Hepatocyte (in vitro differentiated cells): ENCODE data around the gene PLXDC1. TPM values are rescaled to one million over a fixed set of nuclear protein-coding genes. Genes with fewer than 3 reads are reported as not detected.

Source experiments
- DNase-seq: peaks from one replicate; pipeline ENCODE4 v3.0.0-alpha.2; 2016; ENCODE audit warnings: low spot score
- H2AFZ ChIP-seq: fragments of 200-600 bp; sonication (generic); 2 replicates; pipeline ENCODE4 v1.6.0; 2016; ENCODE audit warnings: antibody characterized with exemption, mild to moderate bottlenecking
- H3K27ac ChIP-seq: fragments of 200-600 bp; sonication (generic); 2 replicates; pipeline ENCODE4 v1.5.1; 2016; ENCODE audit warnings: mild to moderate bottlenecking
- H3K27me3 ChIP-seq: fragments of 200-600 bp; sonication (generic); 2 replicates; pipeline ENCODE4 v1.6.1; 2016
- H3K36me3 ChIP-seq: fragments of 200-600 bp; sonication (generic); replicated peaks from 2 replicates; pipeline ENCODE4 v1.5.1; 2016; ENCODE audit warnings: low read depth; ENCODE audit not compliant: insufficient read depth
- H3K4me1 ChIP-seq: fragments of 200-600 bp; sonication (generic); 2 replicates; pipeline ENCODE4 v1.5.1; 2016; ENCODE audit warnings: mild to moderate bottlenecking, moderate library complexity; ENCODE audit not compliant: insufficient read depth
- H3K4me2 ChIP-seq: fragments of 200-600 bp; sonication (generic); 2 replicates; pipeline ENCODE4 v1.6.0; 2016
- H3K4me3 ChIP-seq: fragments of 200-600 bp; sonication (generic); 2 replicates; pipeline ENCODE4 v1.5.1; 2016; ENCODE audit warnings: mild to moderate bottlenecking
- H3K79me2 ChIP-seq: fragments of 200-600 bp; sonication (generic); 2 replicates; pipeline ENCODE4 v1.6.0; 2017; ENCODE audit warnings: mild to moderate bottlenecking
- H3K9me2 ChIP-seq: fragments of 200-600 bp; sonication (generic); replicated peaks from 2 replicates; pipeline ENCODE4 v1.6.0; 2017; ENCODE audit warnings: mild to moderate bottlenecking; ENCODE audit not compliant: insufficient read depth
- H3K9me3 ChIP-seq: fragments of 200-600 bp; sonication (generic); 2 replicates; pipeline ENCODE4 v1.5.1; 2016; ENCODE audit warnings: low read depth, mild to moderate bottlenecking
- H4K20me1 ChIP-seq: fragments of 200-600 bp; sonication (generic); 2 replicates; pipeline ENCODE4 v1.6.0; 2016; ENCODE audit warnings: mild to moderate bottlenecking; ENCODE audit not compliant: insufficient read depth, poor library complexity, severe bottlenecking
- CTCF ChIP-seq: fragments of 200-600 bp; sonication (generic); IDR thresholded peaks from 2 replicates; pipeline ENCODE4 v1.5.1; 2016; ENCODE audit warnings: antibody characterized with exemption, mild to moderate bottlenecking; ENCODE audit not compliant: poor library complexity
- EZH2 ChIP-seq: fragments of 200-600 bp; sonication (generic); IDR thresholded peaks from 2 replicates; pipeline ENCODE4 v1.6.1; 2016; ENCODE audit warnings: antibody characterized with exemption, mild to moderate bottlenecking, borderline replicate concordance
- EZH2phosphoT487 ChIP-seq: fragments of 200-600 bp; sonication (generic); IDR thresholded peaks from one replicate; pipeline ENCODE4 v1.6.1; 2018; ENCODE audit warnings: antibody characterized with exemption, mild to moderate bottlenecking, low read depth, moderate library complexity; ENCODE audit not compliant: unreplicated experiment, severe bottlenecking
- WGBS: methylation state at CpG from one replicate; pipeline ENCODE4 v1.1.6; 2016; ENCODE audit warnings: low lambda C conversion rate; ENCODE audit errors: missing lambda C conversion rate; 5-methylcytosine and 5-hydroxymethylcytosine counted together
- polyA plus RNA-seq: library from polyadenylated mRNA; unstranded; fragments of >200 nt; fragmentation: Nextera tagmentation; extraction: Ambion mirVana; gene quantifications from 2 replicates; pipeline ENCODE4 v1.2.1, GENCODE V29; 2016
- total RNA-seq: library from RNA; depleted of rRNA; stranded (reverse); fragments of >200 nt; gene quantifications from 2 replicates; pipeline ENCODE4 v1.2.3, GENCODE V29; 2014

PLXDC1 gene
- total and polyA plus RNA-seq, 2 experiments from 2014 or later: 3.9 to 4.1 TPM

- H4K20me1 ChIP-seq: no peaks in the 10 kb centered on the region
- H3K4me1 ChIP-seq: no peaks in the 10 kb centered on the region
- 88% methylated on average over 14 of the region's 15 CpGs for WGBS
- no peaks in the 10 kb centered on the region for H3K79me2 ChIP-seq
- H2AFZ ChIP-seq: no peak overlapping the region
- no peaks in the 10 kb centered on the region for H3K36me3 ChIP-seq
- no peaks in the 10 kb centered on the region for H3K9me2 ChIP-seq
- no peak overlapping the region for H3K4me3 ChIP-seq
- H3K9me3 ChIP-seq: no peaks in the 10 kb centered on the region
- TF ChIP-seq EZH2 (no peak), CTCF (no peak), EZH2phosphoT487 (no peak)
- DNase-seq: no peak
- H3K27me3 ChIP-seq: no peaks in the 10 kb centered on the region
- H3K4me2 ChIP-seq: no peak overlapping the region
- H3K27ac ChIP-seq: no peak overlapping the region
These were observed 35.1 kb upstream of the PLXDC1 start for GRCh38 chr17:39186481-39187002.

GRCh38 chr17:39183720-39184119 is 32.3 kb upstream of the PLXDC1 start:
- Histone ChIP-seq H3K79me2 (no peaks in the 10 kb centered on the region), H3K9me3 (no peaks in the 10 kb centered on the region), H2AFZ (no peak overlapping the region), H3K4me2 (no peak overlapping the region), H3K9me2 (no peaks in the 10 kb centered on the region), H3K4me3 (no peak overlapping the region), H3K27ac (no peak overlapping the region), H3K27me3 (no peaks in the 10 kb centered on the region), H3K4me1 (no peaks in the 10 kb centered on the region), H4K20me1 (no peaks in the 10 kb centered on the region), H3K36me3 (no peaks in the 10 kb centered on the region)
- no peak for DNase-seq
- TF ChIP-seq EZH2 (no peak), EZH2phosphoT487 (no peak), CTCF (no peak)
- WGBS: 95% methylated on average over 10 of the region's 10 CpGs

GRCh38 chr17:39183045-39183444 is 31.6 kb upstream of the PLXDC1 start:
- no peak overlapping the region for H3K4me3 ChIP-seq
- TF ChIP-seq EZH2phosphoT487: no peak
- TF ChIP-seq EZH2: no peak
- TF ChIP-seq CTCF: no peak
- H3K79me2 ChIP-seq: no peaks in the 10 kb centered on the region
- no peaks in the 10 kb centered on the region for H3K9me2 ChIP-seq
- H2AFZ ChIP-seq: no peak overlapping the region
- no peak overlapping the region for H3K4me2 ChIP-seq
- H3K9me3 ChIP-seq: no peaks in the 10 kb centered on the region
- no peaks in the 10 kb centered on the region for H4K20me1 ChIP-seq
- no peaks in the 10 kb centered on the region for H3K36me3 ChIP-seq
- no peak overlapping the region for H3K27ac ChIP-seq
- H3K4me1 ChIP-seq: no peaks in the 10 kb centered on the region
- 95% methylated on average over 5 of the region's 5 CpGs for WGBS
- no peak for DNase-seq
- H3K27me3 ChIP-seq: no peaks in the 10 kb centered on the region

GRCh38 chr17:39181303-39181702 is 29.9 kb upstream of the PLXDC1 start:
- DNase-seq: no peak
- no peak overlapping the region for H3K4me3 ChIP-seq
- H3K79me2 ChIP-seq: no peaks in the 10 kb centered on the region
- no peaks in the 10 kb centered on the region for H3K36me3 ChIP-seq
- H3K9me3 ChIP-seq: no peaks in the 10 kb centered on the region
- H3K27me3 ChIP-seq: no peaks in the 10 kb centered on the region
- TF ChIP-seq CTCF: no peak
- TF ChIP-seq EZH2phosphoT487: no peak
- no peak for TF ChIP-seq EZH2
- no peak overlapping the region for H3K27ac ChIP-seq
- no peak overlapping the region for H2AFZ ChIP-seq
- no peaks in the 10 kb centered on the region for H3K4me1 ChIP-seq
- H4K20me1 ChIP-seq: no peaks in the 10 kb centered on the region
- H3K9me2 ChIP-seq: no peaks in the 10 kb centered on the region
- 92% methylated on average over 5 of the region's 5 CpGs for WGBS
- H3K4me2 ChIP-seq: no peak overlapping the region
